ENCODE data around the gene MYO19.
"Not testable (repeated sequence)": the region's sequence is repeated elsewhere in the genome, so short reads cannot be mapped to it uniquely, and the experiment has no call there.

The MYO19 gene

GRCh38 chr17:36529121-36529520 lies 5.5 kb downstream of the MYO19 start:
- no peak for DNase-seq (ENCODE audit: low read depth in 3 of 3)

- DNase-seq (ENCODE audit: low read depth in 3 of 3) = no peak
These were observed 6.9 kb downstream of the MYO19 start for GRCh38 chr17:36527621-36528250.

- DNase-seq (ENCODE audit: low read depth in 3 of 3) = no peak
These were observed 8.8 kb downstream of the MYO19 start for GRCh38 chr17:36525888-36526287.

- DNase-seq (ENCODE audit: low read depth in 3 of 3) = no peak
These were observed 9.6 kb downstream of the MYO19 start for GRCh38 chr17:36525113-36525512.

- DNase-seq (ENCODE audit: low read depth in 3 of 3) = no peak
These were observed 10.2 kb downstream of the MYO19 start for GRCh38 chr17:36524428-36524876.

GRCh38 chr17:36523113-36523512 lies 11.6 kb downstream of the MYO19 start:
- no peak for DNase-seq (ENCODE audit: low read depth in 3 of 3)

- DNase-seq (ENCODE audit: low read depth in 3 of 3) = no peak
These were observed 18.8 kb downstream of the MYO19 start for GRCh38 chr17:36515837-36516236.

- DNase-seq (ENCODE audit: low read depth in 3 of 3) = no peak
These were observed 19.8 kb downstream of the MYO19 start for GRCh38 chr17:36514856-36515255.

- no peak for DNase-seq (ENCODE audit: low read depth in 3 of 3)
These were observed 22.0 kb downstream of the MYO19 start for GRCh38 chr17:36512641-36513040.

GRCh38 chr17:36511216-36511615 lies 23.5 kb downstream of the MYO19 start:
- no peak for DNase-seq (ENCODE audit: low read depth in 3 of 3)

GRCh38 chr17:36510636-36511035 lies 24.0 kb downstream of the MYO19 start:
- DNase-seq (ENCODE audit: low read depth in 3 of 3) = no peak

GRCh38 chr17:36509272-36509985 lies 25.2 kb downstream of the MYO19 start:
- DNase-seq (ENCODE audit: low read depth in 3 of 3) = no peak

- not testable (repeated sequence) for DNase-seq (ENCODE audit: low read depth in 3 of 3)
These were observed 26.2 kb downstream of the MYO19 start for GRCh38 chr17:36508439-36508838.

- no peak for DNase-seq (ENCODE audit: low read depth in 3 of 3)
These were observed 27.4 kb downstream of the MYO19 start for GRCh38 chr17:36507266-36507665.

- DNase-seq (ENCODE audit: low read depth in 3 of 3) = no peak
These were observed 27.8 kb downstream of the MYO19 start for GRCh38 chr17:36506831-36507230.

GRCh38 chr17:36506249-36506826 lies 28.3 kb downstream of the MYO19 start:
- no peak for DNase-seq (ENCODE audit: low read depth in 3 of 3)

- no peak for DNase-seq (ENCODE audit: low read depth in 3 of 3)
These were observed 29.5 kb downstream of the MYO19 start for GRCh38 chr17:36505171-36505570.

- DNase-seq (ENCODE audit: low read depth in 3 of 3) = no peak
These were observed 30.5 kb downstream of the MYO19 start for GRCh38 chr17:36504156-36504545.

GRCh38 chr17:36503456-36504155 lies 31.1 kb downstream of the MYO19 start:
- no peak for DNase-seq (ENCODE audit: low read depth in 3 of 3)

GRCh38 chr17:36501963-36502362 lies 32.7 kb downstream of the MYO19 start:
- DNase-seq (ENCODE audit: low read depth in 3 of 3) = no peak

GRCh38 chr17:36501351-36501750 lies 33.3 kb downstream of the MYO19 start:
- DNase-seq (ENCODE audit: low read depth in 3 of 3) = no peak

- no peak for DNase-seq (ENCODE audit: low read depth in 3 of 3)
These were observed 33.9 kb downstream of the MYO19 start for GRCh38 chr17:36500745-36501225.

All from stimulated activated CD4-positive, alpha-beta T cell treated with anti-CD3 and anti-CD28 coated beads, TNF-alpha, amount 100 ng/mL, for 4 hours (primary cell).